Neural cell (in vitro differentiated cells): ENCODE data around the gene B4GALT5. TPM values are rescaled to one million over a fixed set of nuclear protein-coding genes. Genes with fewer than 3 reads are reported as not detected.

ENCODE experiments used
- H2AFZ ChIP-seq: fragments of 200-600, 300-800 bp; sonication (generic), shearing (Covaris generic); 2 replicates; pipeline ENCODE4 v1.6.0; 2014; ENCODE audit warnings: low read depth, mild to moderate bottlenecking, antibody characterized with exemption, low read length, moderate library complexity
- H3F3A ChIP-seq: fragments of 200-600 bp; shearing (Covaris generic); 2 replicates; pipeline ENCODE4 v1.6.1; 2016; ENCODE audit warnings: mild to moderate bottlenecking, moderate library complexity, mixed read lengths, antibody characterized with exemption, low read length; ENCODE audit not compliant: insufficient read depth, poor library complexity, severe bottlenecking
- H3K27ac ChIP-seq: fragments of 200-600, 300-800 bp; sonication (generic), shearing (Covaris generic); 2 replicates; pipeline ENCODE4 v1.5.1; 2014; ENCODE audit warnings: mild to moderate bottlenecking, low read length, moderate library complexity
- H3K27me3 ChIP-seq: fragments of 300-800, 200-600 bp; sonication (generic), shearing (Covaris generic); 2 replicates; pipeline ENCODE4 v1.6.0; 2014; ENCODE audit warnings: mild to moderate bottlenecking, low read depth, low read length, moderate library complexity; ENCODE audit not compliant: insufficient read depth
- H3K36me3 ChIP-seq: fragments of 300-800, 200-600 bp; sonication (generic), shearing (Covaris generic); 2 replicates; pipeline ENCODE4 v1.5.1; 2014; ENCODE audit warnings: mild to moderate bottlenecking, antibody characterized with exemption, low read length, moderate library complexity; ENCODE audit not compliant: insufficient read depth
- H3K4me2 ChIP-seq: fragments of 300-800, 200-600 bp; sonication (generic), shearing (Covaris generic); 2 replicates; pipeline ENCODE4 v1.6.0; 2014; ENCODE audit warnings: mild to moderate bottlenecking, low read length
- H3K4me3 ChIP-seq: fragments of 300-800, 200-600 bp; sonication (generic), shearing (Covaris generic); 2 replicates; pipeline ENCODE4 v1.5.1; 2014; ENCODE audit warnings: mild to moderate bottlenecking, low read length, moderate library complexity
- H3K79me2 ChIP-seq: fragments of 200-600 bp; shearing (Covaris generic); replicated peaks from 2 replicates; pipeline ENCODE4 v1.6.0; 2014; ENCODE audit warnings: mild to moderate bottlenecking, low read length, moderate library complexity; ENCODE audit not compliant: insufficient read depth
- H3K9ac ChIP-seq: fragments of 300-800, 200-600 bp; sonication (generic), shearing (Covaris generic); 2 replicates; pipeline ENCODE4 v1.6.1; 2016; ENCODE audit warnings: mild to moderate bottlenecking, low read length, mixed read lengths
- H3K9me2 ChIP-seq: fragments of 200-600 bp; shearing (Covaris generic); 2 replicates; pipeline ENCODE4 v1.6.1; 2016; ENCODE audit warnings: mild to moderate bottlenecking, low read length, mixed read lengths; ENCODE audit not compliant: insufficient read depth
- H3K9me3 ChIP-seq: fragments of 200-600, 300-800 bp; sonication (generic), shearing (Covaris generic); 2 replicates; pipeline ENCODE4 v1.6.1; 2016; ENCODE audit warnings: mild to moderate bottlenecking, mixed run types, low read length, moderate library complexity, mixed read lengths
- H4K20me1 ChIP-seq: fragments of 200-600 bp; shearing (Covaris generic); 2 replicates; pipeline ENCODE4 v1.6.1; 2016; ENCODE audit warnings: mild to moderate bottlenecking, mixed run types; ENCODE audit not compliant: insufficient read depth
- EP300 ChIP-seq: fragments of 450-650 bp; conservative IDR thresholded peaks from 2 replicates; pipeline ENCODE4 v1.6.1; 2014; ENCODE audit warnings: antibody characterized with exemption, mild to moderate bottlenecking, moderate library complexity; ENCODE audit not compliant: poor library complexity, severe bottlenecking
- EZH2 ChIP-seq: fragments of 200-600, 300-800 bp; shearing (Covaris generic), sonication (generic); IDR thresholded peaks from 2 replicates; pipeline ENCODE4 v1.6.1; 2014; ENCODE audit warnings: antibody characterized with exemption, low read length, borderline replicate concordance, mild to moderate bottlenecking; ENCODE audit not compliant: insufficient read depth, poor library complexity, severe bottlenecking
- MXI1 ChIP-seq: fragments of 450-650 bp; conservative IDR thresholded peaks from 2 replicates; pipeline ENCODE4 v1.6.1; 2014; ENCODE audit warnings: antibody characterized with exemption, mild to moderate bottlenecking; ENCODE audit not compliant: poor library complexity, severe bottlenecking
- POLR2AphosphoS5 ChIP-seq: IDR thresholded peaks from 2 replicates; pipeline ENCODE4 v1.6.1; 2012
- RAD21 ChIP-seq: fragments of 450-650 bp; conservative IDR thresholded peaks from 2 replicates; pipeline ENCODE4 v1.6.1; 2014; ENCODE audit warnings: antibody characterized with exemption, mild to moderate bottlenecking, moderate library complexity
- SMC3 ChIP-seq: fragments of 450-650 bp; conservative IDR thresholded peaks from 2 replicates; pipeline ENCODE4 v1.6.1; 2014; ENCODE audit warnings: antibody characterized with exemption, mild to moderate bottlenecking, moderate library complexity; ENCODE audit not compliant: poor library complexity
- TAF1 ChIP-seq: IDR thresholded peaks from 2 replicates; pipeline ENCODE4 v1.6.1; 2012; ENCODE audit warnings: low read depth
- polyA plus RNA-seq: library from polyadenylated mRNA; depleted of rRNA; stranded (reverse); fragments of >200 nt; gene quantifications from 2 replicates; pipeline ENCODE4 v1.2.3, GENCODE V29; 2014
- TF ChIP-seq, protein P1 (sequence below): fragments of 450-650 bp; IDR thresholded peaks from 2 replicates; pipeline ENCODE4 v1.5.1; 2014; ENCODE audit warnings: antibody characterized with exemption, mild to moderate bottlenecking, moderate library complexity; ENCODE audit not compliant: poor library complexity, severe bottlenecking
- TF ChIP-seq, protein P2 (sequence below): IDR thresholded peaks from 2 replicates; pipeline ENCODE4 v1.6.1; 2012; ENCODE audit warnings: borderline replicate concordance

Gene B4GALT5
- polyA plus RNA-seq, 1 donor from 2014 or later: 34.7 TPM

DNA sequence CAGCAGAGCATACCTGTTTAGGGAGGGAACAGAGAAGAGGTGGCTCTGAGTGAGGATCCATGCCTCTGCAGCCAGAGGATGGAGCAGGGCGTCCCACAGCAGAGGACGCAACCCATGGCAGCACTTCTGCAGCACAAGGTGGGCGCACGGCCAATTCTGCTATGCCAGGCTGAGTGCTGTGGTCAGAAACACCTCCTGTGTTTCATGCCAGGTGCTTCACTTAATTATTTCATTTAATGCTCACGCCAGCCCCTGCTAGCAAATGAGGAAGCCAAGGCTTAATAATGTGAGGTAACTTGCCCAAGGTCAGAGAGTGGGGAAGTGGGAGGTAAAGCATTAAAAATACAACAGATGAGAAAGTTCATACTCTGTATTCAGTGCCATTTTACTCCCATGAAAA lies 77.2 kb downstream of the B4GALT5 start:
- no peak overlapping the region for H3K9ac ChIP-seq
- no peaks in the 10 kb centered on the region for H3K9me2 ChIP-seq
- no peaks in the 10 kb centered on the region for H3K36me3 ChIP-seq
- H3K79me2 ChIP-seq: no peaks in the 10 kb centered on the region
- H3K9me3 ChIP-seq: no peaks in the 10 kb centered on the region
- TF ChIP-seq, protein P1, sequence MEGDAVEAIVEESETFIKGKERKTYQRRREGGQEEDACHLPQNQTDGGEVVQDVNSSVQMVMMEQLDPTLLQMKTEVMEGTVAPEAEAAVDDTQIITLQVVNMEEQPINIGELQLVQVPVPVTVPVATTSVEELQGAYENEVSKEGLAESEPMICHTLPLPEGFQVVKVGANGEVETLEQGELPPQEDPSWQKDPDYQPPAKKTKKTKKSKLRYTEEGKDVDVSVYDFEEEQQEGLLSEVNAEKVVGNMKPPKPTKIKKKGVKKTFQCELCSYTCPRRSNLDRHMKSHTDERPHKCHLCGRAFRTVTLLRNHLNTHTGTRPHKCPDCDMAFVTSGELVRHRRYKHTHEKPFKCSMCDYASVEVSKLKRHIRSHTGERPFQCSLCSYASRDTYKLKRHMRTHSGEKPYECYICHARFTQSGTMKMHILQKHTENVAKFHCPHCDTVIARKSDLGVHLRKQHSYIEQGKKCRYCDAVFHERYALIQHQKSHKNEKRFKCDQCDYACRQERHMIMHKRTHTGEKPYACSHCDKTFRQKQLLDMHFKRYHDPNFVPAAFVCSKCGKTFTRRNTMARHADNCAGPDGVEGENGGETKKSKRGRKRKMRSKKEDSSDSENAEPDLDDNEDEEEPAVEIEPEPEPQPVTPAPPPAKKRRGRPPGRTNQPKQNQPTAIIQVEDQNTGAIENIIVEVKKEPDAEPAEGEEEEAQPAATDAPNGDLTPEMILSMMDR: no peak
- TF ChIP-seq MXI1 (no peak), RAD21 (no peak), SMC3 (no peak), TAF1 (no peak), EP300 (no peak), EZH2 (no peak), POLR2AphosphoS5 (no peak)
- TF ChIP-seq, protein P2, sequence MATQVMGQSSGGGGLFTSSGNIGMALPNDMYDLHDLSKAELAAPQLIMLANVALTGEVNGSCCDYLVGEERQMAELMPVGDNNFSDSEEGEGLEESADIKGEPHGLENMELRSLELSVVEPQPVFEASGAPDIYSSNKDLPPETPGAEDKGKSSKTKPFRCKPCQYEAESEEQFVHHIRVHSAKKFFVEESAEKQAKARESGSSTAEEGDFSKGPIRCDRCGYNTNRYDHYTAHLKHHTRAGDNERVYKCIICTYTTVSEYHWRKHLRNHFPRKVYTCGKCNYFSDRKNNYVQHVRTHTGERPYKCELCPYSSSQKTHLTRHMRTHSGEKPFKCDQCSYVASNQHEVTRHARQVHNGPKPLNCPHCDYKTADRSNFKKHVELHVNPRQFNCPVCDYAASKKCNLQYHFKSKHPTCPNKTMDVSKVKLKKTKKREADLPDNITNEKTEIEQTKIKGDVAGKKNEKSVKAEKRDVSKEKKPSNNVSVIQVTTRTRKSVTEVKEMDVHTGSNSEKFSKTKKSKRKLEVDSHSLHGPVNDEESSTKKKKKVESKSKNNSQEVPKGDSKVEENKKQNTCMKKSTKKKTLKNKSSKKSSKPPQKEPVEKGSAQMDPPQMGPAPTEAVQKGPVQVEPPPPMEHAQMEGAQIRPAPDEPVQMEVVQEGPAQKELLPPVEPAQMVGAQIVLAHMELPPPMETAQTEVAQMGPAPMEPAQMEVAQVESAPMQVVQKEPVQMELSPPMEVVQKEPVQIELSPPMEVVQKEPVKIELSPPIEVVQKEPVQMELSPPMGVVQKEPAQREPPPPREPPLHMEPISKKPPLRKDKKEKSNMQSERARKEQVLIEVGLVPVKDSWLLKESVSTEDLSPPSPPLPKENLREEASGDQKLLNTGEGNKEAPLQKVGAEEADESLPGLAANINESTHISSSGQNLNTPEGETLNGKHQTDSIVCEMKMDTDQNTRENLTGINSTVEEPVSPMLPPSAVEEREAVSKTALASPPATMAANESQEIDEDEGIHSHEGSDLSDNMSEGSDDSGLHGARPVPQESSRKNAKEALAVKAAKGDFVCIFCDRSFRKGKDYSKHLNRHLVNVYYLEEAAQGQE: no peak
- H3K4me3 ChIP-seq: no peak overlapping the region
- H3F3A ChIP-seq: no peaks in the 10 kb centered on the region
- H3K4me2 ChIP-seq: no peak overlapping the region
- no peaks in the 10 kb centered on the region for H4K20me1 ChIP-seq
- no peaks in the 10 kb centered on the region for H3K27me3 ChIP-seq
- no peak overlapping the region for H3K27ac ChIP-seq
- no peak overlapping the region for H2AFZ ChIP-seq

DNA sequence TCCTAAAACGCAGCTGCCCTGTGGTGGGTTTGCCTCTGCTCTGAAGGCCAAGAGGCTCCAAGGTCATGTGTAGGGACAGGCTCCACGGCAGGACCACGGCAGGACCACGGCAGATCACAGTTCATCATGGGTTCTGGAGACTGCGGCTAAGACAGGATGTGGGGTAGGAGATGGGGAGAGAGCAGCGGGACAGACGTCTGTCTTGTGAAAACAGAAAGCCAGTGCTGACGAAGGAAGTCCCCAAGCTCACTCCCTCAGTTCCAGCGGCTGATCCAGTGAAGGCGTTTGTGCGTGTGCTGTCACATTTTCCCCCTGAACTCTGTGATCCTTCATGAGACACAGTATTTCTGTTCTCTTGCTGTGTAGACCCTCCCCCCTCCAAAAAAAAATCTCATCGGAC lies 77.8 kb downstream of the B4GALT5 start:
- Histone ChIP-seq H3K4me2 (no peak overlapping the region), H3K79me2 (no peaks in the 10 kb centered on the region), H3K9me2 (no peaks in the 10 kb centered on the region), H3K27ac (no peak overlapping the region), H3K36me3 (no peaks in the 10 kb centered on the region), H3K9me3 (no peaks in the 10 kb centered on the region), H3F3A (no peaks in the 10 kb centered on the region), H3K4me3 (no peak overlapping the region), H3K9ac (no peak overlapping the region), H2AFZ (no peak overlapping the region), H3K27me3 (no peaks in the 10 kb centered on the region), H4K20me1 (no peaks in the 10 kb centered on the region)
- TF ChIP-seq RAD21: no peak
- no peak for TF ChIP-seq MXI1
- TF ChIP-seq EP300: no peak
- TF ChIP-seq EZH2: no peak
- TF ChIP-seq, protein P1: no peak
- TF ChIP-seq TAF1: no peak
- no peak for TF ChIP-seq POLR2AphosphoS5
- TF ChIP-seq, protein P2: no peak
- no peak for TF ChIP-seq SMC3
